NB4 (cell line): ENCODE results near the gene SNAP25.

Source experiments
- DNase-seq: peaks from one replicate; pipeline ENCODE4 v3.0.0; 2010; ENCODE audit warnings: low read depth
- H3K4me3 ChIP-seq: one replicate; pipeline ENCODE4 v1.5.1; 2011; ENCODE audit warnings: mild to moderate bottlenecking, low read depth, low read length, moderate library complexity
- CTCF ChIP-seq: IDR thresholded peaks from one replicate; pipeline ENCODE4 v1.5.1; 2012; ENCODE audit warnings: low read depth, low read length
- MAX ChIP-seq: IDR thresholded peaks from 2 replicates; pipeline ENCODE4 v1.6.1; 2011; ENCODE audit warnings: low read depth, low read length
- MYC ChIP-seq: IDR thresholded peaks from 2 replicates; pipeline ENCODE4 v1.6.1; 2011; ENCODE audit warnings: low read depth, low read length
- POLR2A ChIP-seq: IDR thresholded peaks from 2 replicates; pipeline ENCODE4 v1.6.1; 2011; ENCODE audit warnings: mild to moderate bottlenecking; ENCODE audit not compliant: insufficient read length; ENCODE audit errors: extremely low read depth

The SNAP25 gene

GRCh38 chr20:10270630-10271029 is 52.0 kb downstream of the SNAP25 start:
- H3K4me3 ChIP-seq = no peak overlapping the region
- TF ChIP-seq MAX = no peak
- no peak for TF ChIP-seq MYC
- DNase-seq = no peak

GRCh38 chr20:10271494-10272219 is 53.0 kb downstream of the SNAP25 start:
- no peak for TF ChIP-seq MAX
- no peak for TF ChIP-seq MYC
- TF ChIP-seq CTCF = no peak
- TF ChIP-seq POLR2A = no peak
- no peak overlapping the region for H3K4me3 ChIP-seq
- no peak for DNase-seq

- TF ChIP-seq MAX = no peak
- no peak for TF ChIP-seq MYC
- TF ChIP-seq POLR2A = no peak
- no peak for TF ChIP-seq CTCF
- no peak overlapping the region for H3K4me3 ChIP-seq
- DNase-seq = no peak
Observed at GRCh38 chr20:10276878-10277580, 58.4 kb downstream of the SNAP25 start.

- no peak for DNase-seq
- H3K4me3 ChIP-seq = no peak overlapping the region
- no peak for TF ChIP-seq MYC
- TF ChIP-seq POLR2A = no peak
- no peak for TF ChIP-seq MAX
- TF ChIP-seq CTCF = no peak
Observed at GRCh38 chr20:10277616-10278015, 59.0 kb downstream of the SNAP25 start.

GRCh38 chr20:10278412-10278811 is 59.8 kb downstream of the SNAP25 start:
- no peak for DNase-seq
- TF ChIP-seq MAX (no peak), POLR2A (no peak), CTCF (no peak), MYC (no peak)
- no peak overlapping the region for H3K4me3 ChIP-seq
